ENCODE results near the gene SLC27A1. TPM values are rescaled to one million over a fixed set of nuclear protein-coding genes. Genes with fewer than 3 reads are reported as not detected.

Gene SLC27A1
- total RNA-seq, 1 experiment from 2014 or later = 8.9 TPM

- POLR2A ChIA-PET (ENCODE audit: unreplicated experiment) = no interaction called here
- CTCF ChIA-PET = interaction anchor here (0.6 kb wide), 4 partner anchors 14 to 165 kb away, joined by 3 to 6 read pairs (median 4); no protein-coding TSS in a partner anchor
- H3K9me3 ChIP-seq (ENCODE audit: low read length) = no peaks in the 10 kb centered on the region
- H3K9me2 ChIP-seq (replicated peaks; ENCODE audit: low read length) = no peaks in the 10 kb centered on the region
- H3K9ac ChIP-seq (ENCODE audit: low read length) = no peak overlapping the region
- DNase-seq (peak; percentile 43), ATAC-seq (no peak)
- no TSS peak for BruUV-seq (replicated peaks)
- no peaks in the 10 kb centered on the region for H3K79me2 ChIP-seq (ENCODE audit: low read length)
- H3K27me3 ChIP-seq (ENCODE audit: low read length) = no peaks in the 10 kb centered on the region
- H4K20me1 ChIP-seq (ENCODE audit: low read length) = no peaks in the 10 kb centered on the region
- intact Hi-C loops (cut with micrococcal nuclease) = no loop called here
- no peak overlapping the region for H2AFZ ChIP-seq (ENCODE audit: low read length)
- H3K4me2 ChIP-seq (ENCODE audit: low read length) = no peak overlapping the region
- H3K4me1 ChIP-seq (ENCODE audit: insufficient read depth, low read length) = no peaks in the 10 kb centered on the region
- no peaks in the 10 kb centered on the region for H3K36me3 ChIP-seq (ENCODE audit: low read depth, low read length)
- H3F3A ChIP-seq (ENCODE audit: low read length, unreplicated experiment) = no peaks in the 10 kb centered on the region
- no peak overlapping the region for H3K4me3 ChIP-seq (ENCODE audit: low read length)
- no peak overlapping the region for H3K27ac ChIP-seq (ENCODE audit: low read length)
- TF ChIP-seq EZH2phosphoT487 (IDR thresholded peaks at IDR 0.05; ENCODE audit: borderline replicate concordance, low read length) (no peak), CTCF (conservative IDR thresholded peaks at IDR 0.05; ENCODE audit: low read depth, low read length) (peak; percentile 66; the same call in 1 of the 2 replicates)
These were observed 28.9 kb upstream of the SLC27A1 start for GRCh38 chr19:17441241-17442021.

DNA sequence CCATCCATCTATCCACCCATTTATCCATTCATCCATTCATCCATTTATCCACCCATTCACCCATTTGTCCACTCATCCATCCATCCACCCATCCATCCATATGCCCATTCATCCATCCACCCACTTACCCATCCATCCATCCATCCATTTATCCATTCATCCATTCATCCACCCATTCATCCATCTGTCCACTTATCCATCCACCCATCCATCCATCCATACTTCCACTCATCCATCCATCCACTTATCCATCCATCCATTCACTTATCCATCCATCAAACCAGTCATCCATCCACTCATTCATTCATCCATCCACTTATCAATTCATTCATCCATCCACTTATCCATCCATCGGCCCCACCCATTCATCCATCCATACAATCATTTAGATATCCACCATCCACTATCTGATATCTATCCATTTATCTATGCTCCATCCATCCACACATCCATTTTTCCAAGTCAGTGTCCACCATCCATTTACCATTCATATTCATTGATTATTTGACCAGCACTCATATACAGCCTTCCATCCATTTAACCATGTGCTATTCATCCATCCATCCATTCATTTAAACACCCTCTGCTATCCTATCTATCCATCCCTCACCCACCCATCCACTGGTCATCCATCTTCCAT is 24.7 kb upstream of the SLC27A1 start:
- H4K20me1 ChIP-seq (ENCODE audit: low read length) = no peaks in the 10 kb centered on the region
- CTCF ChIA-PET = interaction anchor here (0.7 kb wide), 1 partner anchor 368 kb away, joined by 3 read pairs; no protein-coding TSS in a partner anchor
- H3K79me2 ChIP-seq (ENCODE audit: low read length) = no peaks in the 10 kb centered on the region
- no peak overlapping the region for H3K4me2 ChIP-seq (ENCODE audit: low read length)
- no peaks in the 10 kb centered on the region for H3K9me3 ChIP-seq (ENCODE audit: low read length)
- no peak overlapping the region for H3K27ac ChIP-seq (ENCODE audit: low read length)
- H3K4me1 ChIP-seq (ENCODE audit: insufficient read depth, low read length) = peaks cover 2% of the 10 kb centered on the region
- TF ChIP-seq EZH2phosphoT487 (IDR thresholded peaks at IDR 0.05; ENCODE audit: borderline replicate concordance, low read length) = no peak
- no peak for TF ChIP-seq EZH2 (IDR thresholded peaks at IDR 0.05; ENCODE audit: low read length, unreplicated experiment)
- no peak for TF ChIP-seq CTCF (conservative IDR thresholded peaks at IDR 0.05; ENCODE audit: low read depth, low read length)
- H3K9ac ChIP-seq (ENCODE audit: low read length) = no peak overlapping the region
- DNase-seq (no peak), ATAC-seq (no peak)
- BruUV-seq (replicated peaks) = no TSS peak
- peaks cover under 1% of the 10 kb centered on the region for H3F3A ChIP-seq (ENCODE audit: low read length, unreplicated experiment)
- no peak overlapping the region for H2AFZ ChIP-seq (ENCODE audit: low read length)
- no peaks in the 10 kb centered on the region for H3K27me3 ChIP-seq (ENCODE audit: low read length)
- intact Hi-C loops (cut with micrococcal nuclease) = no loop called here
- no peaks in the 10 kb centered on the region for H3K9me2 ChIP-seq (replicated peaks; ENCODE audit: low read length)
- H3K36me3 ChIP-seq (ENCODE audit: low read depth, low read length) = no peaks in the 10 kb centered on the region
- H3K4me3 ChIP-seq (ENCODE audit: low read length) = no peak overlapping the region
- POLR2A ChIA-PET (ENCODE audit: unreplicated experiment) = no interaction called here
